Muscle layer of duodenum (tissue), 2 donors: ENCODE results near the gene CACNG4.
A peak's percentile ranks its signal among the peaks of the same experiment; 100 is the strongest.

ENCODE experiments used
- H3K27ac ChIP-seq: one replicate; pipeline ENCODE4 v1.7.0; 2013; ENCODE audit warnings: mild to moderate bottlenecking, low read length
- H3K27me3 ChIP-seq: one replicate; pipeline ENCODE4 v1.7.0; 2013; ENCODE audit warnings: low read depth, mild to moderate bottlenecking, control low read depth, low read length
- H3K36me3 ChIP-seq, 2 donors: one replicate each; pipeline ENCODE4 v1.7.0; 2013; ENCODE audit warnings: low read length in 2 of 2, control low read depth in 1 of 2, mild to moderate bottlenecking in 1 of 2; ENCODE audit not compliant: insufficient read depth in 2 of 2, control insufficient read depth in 1 of 2
- H3K4me1 ChIP-seq, 2 donors: one replicate each; pipeline ENCODE4 v1.7.0; 2013; ENCODE audit warnings: low read length in 2 of 2, mild to moderate bottlenecking in 2 of 2, control low read depth in 1 of 2, moderate library complexity in 1 of 2; ENCODE audit not compliant: insufficient read depth in 2 of 2, control insufficient read depth in 1 of 2
- H3K4me3 ChIP-seq, 2 donors: one replicate each; pipeline ENCODE4 v1.7.0; 2013; ENCODE audit warnings: low read length in 2 of 2, low read depth in 1 of 2, mild to moderate bottlenecking in 1 of 2
- H3K9me3 ChIP-seq, 2 donors: one replicate each; pipeline ENCODE4 v1.7.0; 2013; ENCODE audit warnings: low read length in 2 of 2, control low read depth in 1 of 2, mild to moderate bottlenecking in 1 of 2; ENCODE audit not compliant: control insufficient read depth in 1 of 2
- donor health status: healthy.

Gene CACNG4

GRCh38 chr17:66963909-66964771 is at the start of gene CACNG4:
CACNG4 (plus strand) TSS chr17:66964707; CDS start chr17:66964912, 205 bp downstream.
- Histone ChIP-seq H3K4me1 (peaks cover 0 to 14% of the 10 kb centered on the region in 2 donors), H3K27ac (no peak within 1 kb of the TSS), H3K27me3 (peaks cover 32% of the 10 kb centered on the region), H3K36me3 (no peaks in the 10 kb centered on the region), H3K4me3 (peak within 1 kb of the TSS; percentile 16 to 73), H3K9me3 (no peaks in the 10 kb centered on the region)

- Histone ChIP-seq H3K36me3 (no peaks in the 10 kb centered on the region), H3K4me3 (no peak overlapping the region), H3K4me1 (no peaks in the 10 kb centered on the region), H3K9me3 (no peaks in the 10 kb centered on the region), H3K27ac (no peak overlapping the region), H3K27me3 (no peaks in the 10 kb centered on the region)
Measured at GRCh38 chr17:66915204-66915611, 49.3 kb upstream of the CACNG4 start.

GRCh38 chr17:66915792-66916191 is 48.7 kb upstream of the CACNG4 start:
- H3K27me3 ChIP-seq = no peaks in the 10 kb centered on the region
- H3K4me3 ChIP-seq = no peak overlapping the region
- H3K36me3 ChIP-seq = no peaks in the 10 kb centered on the region
- no peaks in the 10 kb centered on the region for H3K9me3 ChIP-seq
- H3K4me1 ChIP-seq = no peaks in the 10 kb centered on the region
- no peak overlapping the region for H3K27ac ChIP-seq

DNA sequence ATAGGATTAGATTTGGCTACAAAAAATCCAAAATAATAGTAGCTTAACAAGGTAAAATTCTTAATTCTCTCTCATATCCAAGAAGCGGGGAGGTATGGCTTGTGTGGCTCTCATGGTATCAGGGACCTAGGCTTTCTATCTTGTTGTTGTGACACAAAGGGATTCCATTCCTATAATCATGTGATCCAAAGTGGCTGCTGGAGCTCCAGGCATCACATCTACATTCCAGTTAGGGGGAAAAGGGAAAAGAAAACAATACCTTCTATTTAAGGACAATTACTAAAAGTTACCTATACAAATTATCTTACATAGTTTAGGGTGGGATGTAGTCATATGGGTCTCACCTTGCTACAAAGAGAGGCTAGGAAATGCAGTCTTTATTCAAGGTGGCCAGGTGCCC is 47.6 kb upstream of the CACNG4 start:
- Histone ChIP-seq H3K36me3 (no peaks in the 10 kb centered on the region), H3K27ac (no peak overlapping the region), H3K27me3 (no peaks in the 10 kb centered on the region), H3K4me3 (no peak overlapping the region), H3K4me1 (no peaks in the 10 kb centered on the region), H3K9me3 (no peaks in the 10 kb centered on the region)

DNA sequence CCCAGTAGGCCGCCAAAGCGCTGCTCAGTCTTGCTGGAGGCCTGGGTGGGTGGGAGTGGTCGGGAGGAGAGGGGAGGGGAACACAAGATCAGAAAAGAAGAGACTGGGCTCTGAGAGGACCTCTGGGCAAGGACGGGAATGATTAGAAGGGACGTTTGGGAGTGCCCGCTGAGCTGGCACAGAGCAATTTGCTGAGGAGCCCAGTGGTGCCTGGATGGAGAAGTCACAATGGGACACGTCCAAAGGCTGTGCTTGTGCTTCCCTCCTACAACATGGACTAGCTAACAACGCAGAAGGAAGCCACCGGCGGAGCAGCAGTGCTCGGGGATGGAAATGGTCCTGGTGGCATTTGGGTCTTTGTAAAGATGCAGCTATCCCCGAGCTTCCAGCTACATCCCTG is 45.6 kb upstream of the CACNG4 start:
- Histone ChIP-seq H3K9me3 (no peaks in the 10 kb centered on the region), H3K36me3 (no peaks in the 10 kb centered on the region), H3K4me1 (no peaks in the 10 kb centered on the region), H3K27me3 (no peaks in the 10 kb centered on the region), H3K27ac (no peak overlapping the region), H3K4me3 (no peak overlapping the region)

GRCh38 chr17:66920435-66920834 is 44.1 kb upstream of the CACNG4 start:
- no peak overlapping the region for H3K27ac ChIP-seq
- H3K36me3 ChIP-seq = no peaks in the 10 kb centered on the region
- no peaks in the 10 kb centered on the region for H3K9me3 ChIP-seq
- H3K4me3 ChIP-seq = no peak overlapping the region
- H3K4me1 ChIP-seq = no peaks in the 10 kb centered on the region
- H3K27me3 ChIP-seq = no peaks in the 10 kb centered on the region

DNA sequence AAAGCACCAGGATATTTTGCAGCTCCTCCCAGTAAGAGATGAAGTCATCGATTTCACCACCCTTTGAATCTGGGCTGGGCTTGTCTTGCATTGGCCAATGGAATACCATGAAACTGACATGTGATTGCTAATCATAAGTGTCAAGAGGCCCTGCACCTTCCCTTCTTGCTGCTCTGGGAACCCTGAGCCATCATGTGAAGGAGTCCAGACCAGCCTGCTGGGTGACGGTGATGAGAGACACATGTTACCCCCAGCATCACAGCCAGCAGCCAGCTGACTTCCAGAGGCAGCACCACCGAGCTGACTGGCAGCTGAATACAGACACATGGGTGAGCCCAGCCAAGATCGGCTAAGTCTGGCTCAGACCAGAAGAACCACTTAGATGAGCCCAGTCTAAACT is 43.6 kb upstream of the CACNG4 start:
- Histone ChIP-seq H3K27ac (no peak overlapping the region), H3K36me3 (no peaks in the 10 kb centered on the region), H3K9me3 (no peaks in the 10 kb centered on the region), H3K27me3 (no peaks in the 10 kb centered on the region), H3K4me1 (no peaks in the 10 kb centered on the region), H3K4me3 (no peak overlapping the region)

- H3K4me3 ChIP-seq = no peak overlapping the region
- H3K4me1 ChIP-seq = no peaks in the 10 kb centered on the region
- no peaks in the 10 kb centered on the region for H3K36me3 ChIP-seq
- no peaks in the 10 kb centered on the region for H3K9me3 ChIP-seq
- H3K27me3 ChIP-seq = no peaks in the 10 kb centered on the region
- no peak overlapping the region for H3K27ac ChIP-seq
Measured at GRCh38 chr17:66923886-66924285, 40.6 kb upstream of the CACNG4 start.

- no peaks in the 10 kb centered on the region for H3K27me3 ChIP-seq
- H3K4me1 ChIP-seq = no peaks in the 10 kb centered on the region
- H3K36me3 ChIP-seq = no peaks in the 10 kb centered on the region
- no peak overlapping the region for H3K27ac ChIP-seq
- H3K4me3 ChIP-seq = no peak overlapping the region
- H3K9me3 ChIP-seq = no peaks in the 10 kb centered on the region
Measured at GRCh38 chr17:66925811-66926500, 38.6 kb upstream of the CACNG4 start.

GRCh38 chr17:66928949-66929348 is 35.6 kb upstream of the CACNG4 start:
- no peaks in the 10 kb centered on the region for H3K4me1 ChIP-seq
- H3K4me3 ChIP-seq = no peak overlapping the region
- H3K9me3 ChIP-seq = no peaks in the 10 kb centered on the region
- no peaks in the 10 kb centered on the region for H3K27me3 ChIP-seq
- no peak overlapping the region for H3K27ac ChIP-seq
- no peaks in the 10 kb centered on the region for H3K36me3 ChIP-seq

DNA sequence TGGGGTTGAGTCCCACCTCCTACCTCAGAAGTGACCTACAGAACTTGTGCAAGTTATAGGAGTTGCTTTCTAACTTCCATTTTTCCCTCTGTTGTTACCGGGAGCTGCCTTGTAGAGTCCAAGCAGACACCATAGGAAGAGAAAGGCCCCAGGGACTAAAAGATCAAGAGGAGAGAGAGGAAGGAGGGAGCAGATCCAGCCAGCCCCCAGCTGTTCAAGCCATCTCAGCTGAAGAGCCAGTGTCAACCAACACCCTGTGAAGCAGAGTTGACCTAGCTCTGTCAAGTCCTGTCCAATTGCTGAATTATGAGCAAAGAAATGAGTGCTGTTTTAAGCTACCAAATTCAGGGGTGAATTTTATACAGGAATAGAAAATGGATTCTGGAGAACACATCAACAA is 34.9 kb upstream of the CACNG4 start:
- no peaks in the 10 kb centered on the region for H3K36me3 ChIP-seq

More for the DNA sequence above, 34.9 kb upstream of the CACNG4 start:
- Histone ChIP-seq H3K9me3 (no peaks in the 10 kb centered on the region), H3K27me3 (no peaks in the 10 kb centered on the region), H3K4me3 (no peak overlapping the region), H3K27ac (no peak overlapping the region), H3K4me1 (no peaks in the 10 kb centered on the region)
